HG03354 (cell line): Measurements from ENCODE around the gene CPA4.

ENCODE experiments used
- ATAC-seq: cut with Tn5 transposase; IDR thresholded peaks from one replicate; pipeline ENCODE4 v1.9.1; 2021; ENCODE audit warnings: mild to moderate bottlenecking; ENCODE audit not compliant: unreplicated experiment, poor library complexity, severe bottlenecking

Gene CPA4

DNA sequence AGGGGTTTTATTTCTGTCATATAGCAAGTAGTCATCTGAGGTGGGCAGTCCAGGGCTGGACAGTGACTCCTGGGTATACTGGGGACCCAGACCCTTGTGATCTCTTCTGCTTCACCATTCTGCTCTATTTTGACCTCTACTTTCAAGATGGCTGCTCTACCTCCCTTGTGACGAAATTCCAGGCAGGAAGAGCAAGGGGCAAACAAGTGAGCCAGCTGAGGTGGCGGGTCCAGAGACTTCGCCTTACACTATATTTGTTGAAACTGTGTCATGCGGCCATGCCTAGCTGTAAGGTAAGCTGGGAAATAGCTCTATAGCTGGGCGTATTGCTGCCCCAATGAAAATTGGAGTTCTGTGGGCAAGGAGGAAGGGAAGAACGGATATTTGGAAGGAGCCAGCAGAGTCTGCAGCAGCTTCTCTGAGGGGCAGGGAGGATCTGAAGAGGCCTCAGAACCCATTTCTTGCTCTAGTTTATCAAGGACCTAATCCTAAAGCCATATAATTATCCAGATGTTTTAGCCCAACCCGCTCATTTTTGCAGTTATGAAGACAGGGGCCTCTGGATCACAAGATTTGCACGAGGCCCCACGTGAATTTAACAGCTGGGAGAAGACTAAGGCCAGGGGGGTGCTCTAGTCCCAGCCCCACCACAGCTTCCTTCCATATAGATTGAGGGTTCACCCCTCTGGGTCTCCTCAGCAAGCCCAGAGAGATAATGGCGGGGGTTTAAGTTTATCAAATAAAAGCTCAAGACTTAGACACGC lies 79.6 kb downstream of the CPA4 start:
- no peak for ATAC-seq
